Smooth muscle cell (in vitro differentiated cells): ENCODE results near the gene DIS3L. TPM values are rescaled to one million over a fixed set of nuclear protein-coding genes. Genes with fewer than 3 reads are reported as not detected.
"Not testable (repeated sequence)": the region's sequence is repeated elsewhere in the genome, so short reads cannot be mapped to it uniquely, and the experiment has no call there.

Experiments
- DNase-seq: peaks from one replicate; lab custom pipeline; 2025; ENCODE audit not compliant: unreplicated experiment; lab: John Stamatoyannopoulos, UW
- H2AFZ ChIP-seq: fragments of 200-600 bp; sonication (generic); 2 replicates; pipeline ENCODE4 v1.6.0; 2016; ENCODE audit warnings: antibody characterized with exemption, low read depth, mild to moderate bottlenecking
- H3F3A ChIP-seq: fragments of 200-600 bp; sonication (generic); 2 replicates; pipeline ENCODE4 v1.6.0; 2017; ENCODE audit warnings: antibody characterized with exemption, low read depth
- H3K27ac ChIP-seq: fragments of 200-600 bp; sonication (generic); 2 replicates; pipeline ENCODE4 v1.5.1; 2016; ENCODE audit warnings: low read depth, mild to moderate bottlenecking
- H3K27me3 ChIP-seq: fragments of 200-600 bp; sonication (generic); 2 replicates; pipeline ENCODE4 v1.6.1; 2016; ENCODE audit warnings: low read depth, mild to moderate bottlenecking
- H3K36me3 ChIP-seq: fragments of 200-600 bp; sonication (generic); 2 replicates; pipeline ENCODE4 v1.5.1; 2016; ENCODE audit warnings: low read depth
- H3K4me1 ChIP-seq: fragments of 200-600 bp; sonication (generic); 2 replicates; pipeline ENCODE4 v1.5.1; 2016; ENCODE audit warnings: low read depth
- H3K4me2 ChIP-seq: fragments of 200-600 bp; sonication (generic); 2 replicates; pipeline ENCODE4 v1.6.0; 2016; ENCODE audit warnings: mild to moderate bottlenecking
- H3K4me3 ChIP-seq: fragments of 200-600 bp; sonication (generic); 2 replicates; pipeline ENCODE4 v1.5.1; 2016; ENCODE audit warnings: mild to moderate bottlenecking
- H3K79me2 ChIP-seq: fragments of 200-600 bp; sonication (generic); 2 replicates; pipeline ENCODE4 v1.6.0; 2016; ENCODE audit warnings: low read depth, mild to moderate bottlenecking
- H3K9ac ChIP-seq: fragments of 200-600 bp; sonication (generic); 2 replicates; pipeline ENCODE4 v1.6.0; 2016; ENCODE audit warnings: low read depth
- H3K9me3 ChIP-seq: fragments of 200-600 bp; sonication (generic); replicated peaks from 2 replicates; pipeline ENCODE4 v1.5.1; 2016; ENCODE audit warnings: low read depth
- H4K20me1 ChIP-seq: fragments of 200-600 bp; sonication (generic); 2 replicates; pipeline ENCODE4 v1.6.0; 2016; ENCODE audit warnings: low read depth
- CTCF ChIP-seq: fragments of 200-600 bp; sonication (generic); IDR thresholded peaks from 2 replicates; pipeline ENCODE4 v1.5.1; 2017; ENCODE audit warnings: borderline replicate concordance, mild to moderate bottlenecking, antibody characterized with exemption; ENCODE audit not compliant: insufficient read depth, poor library complexity, severe bottlenecking
- WGBS: methylation state at CpG from one replicate; pipeline ENCODE4 v1.1.7; 2016; ENCODE audit warnings: low lambda C conversion rate; 5-methylcytosine and 5-hydroxymethylcytosine counted together
- polyA plus RNA-seq: library from polyadenylated mRNA; unstranded; fragments of >200 nt; fragmentation: Nextera tagmentation; extraction: Ambion mirVana; gene quantifications from 2 replicates; pipeline ENCODE4 v1.2.1, GENCODE V29; 2016
- small RNA-seq: library from RNA; depleted of rRNA; stranded (forward); fragments of <200 nt; gene quantifications from one replicate; pipeline ENCODE3, GENCODE V24; 2014
- total RNA-seq: library from RNA; depleted of rRNA; stranded (reverse); fragments of >200 nt; gene quantifications from 2 replicates; pipeline ENCODE4 v1.2.3, GENCODE V29; 2014

The DIS3L gene
- total and polyA plus RNA-seq, 2 experiments from 2014 or later = 10.5 to 15.2 TPM

- Histone ChIP-seq H3K9me3 (no peaks in the 10 kb centered on the region), H4K20me1 (no peaks in the 10 kb centered on the region), H3K4me1 (no peaks in the 10 kb centered on the region), H3K27me3 (no peaks in the 10 kb centered on the region), H3K79me2 (no peaks in the 10 kb centered on the region), H3F3A (no peaks in the 10 kb centered on the region), H3K4me3 (no peak overlapping the region), H3K27ac (no peak overlapping the region), H3K9ac (no peak overlapping the region), H2AFZ (no peak overlapping the region), H3K36me3 (no peaks in the 10 kb centered on the region), H3K4me2 (no peak overlapping the region)
- 98% methylated on average over 4 of the region's 4 CpGs for whole genome bisulfite sequencing
- no peak for TF ChIP-seq CTCF
- no peak for DNase-seq
Measured at GRCh38 chr15:66374179-66374578, 80.8 kb downstream of the DIS3L start.

GRCh38 chr15:66378814-66379430, 85.6 kb downstream of the DIS3L start:
- no peaks in the 10 kb centered on the region for H3K9me3 ChIP-seq
- H4K20me1 ChIP-seq = no peaks in the 10 kb centered on the region
- H3K4me3 ChIP-seq = no peak overlapping the region
- no peaks in the 10 kb centered on the region for H3K79me2 ChIP-seq
- no peak for DNase-seq
- no peak for TF ChIP-seq CTCF
- H3K9ac ChIP-seq = no peak overlapping the region
- H3F3A ChIP-seq = no peaks in the 10 kb centered on the region
- H3K36me3 ChIP-seq = no peaks in the 10 kb centered on the region
- no peaks in the 10 kb centered on the region for H3K27me3 ChIP-seq
- H2AFZ ChIP-seq = no peak overlapping the region
- H3K4me1 ChIP-seq = no peaks in the 10 kb centered on the region
- no peak overlapping the region for H3K27ac ChIP-seq
- no peak overlapping the region for H3K4me2 ChIP-seq
- WGBS = 87% methylated on average over 7 of the region's 7 CpGs

- H3K27me3 ChIP-seq, H3K9ac ChIP-seq, H3K36me3 ChIP-seq, H3K4me3 ChIP-seq, H2AFZ ChIP-seq, DNase-seq, H3K4me1 ChIP-seq, H3K27ac ChIP-seq, H3F3A ChIP-seq, H3K4me2 ChIP-seq, H3K9me3 ChIP-seq, H3K79me2 ChIP-seq, H4K20me1 ChIP-seq: not testable (repeated sequence)
- WGBS = 100% methylated on average over 2 of the region's 2 CpGs
Measured at GRCh38 chr15:66381376-66381775, 88.0 kb downstream of the DIS3L start.

Small RNA genes within 50 kb of the gene (small RNA-seq; reads per million reads assigned to genes)
- not detected for gene RF00019
- 5.1 reads per million, percentile 64 among the genes with 10 or more reads in this experiment for gene SCARNA14

Other genes starting within 250 kb of the DIS3L start
- gene MEGF11, start 39.8 kb upstream of the DIS3L start, total RNA-seq = not detected in 2 replicates
- gene MEGF11, start 39.8 kb upstream of the DIS3L start, polyA plus RNA-seq = 0.08 and 0.40 TPM in 2 replicates
- 5.7 and 9.9 TPM in 2 replicates for gene TIPIN, start 63.1 kb downstream of the DIS3L start, total RNA-seq
- 7.4 and 9.8 TPM in 2 replicates for gene TIPIN, start 63.1 kb downstream of the DIS3L start, polyA plus RNA-seq
- gene MAP2K1, start 93.3 kb downstream of the DIS3L start, total RNA-seq = 50.4 and 62.2 TPM in 2 replicates
- gene MAP2K1, start 93.3 kb downstream of the DIS3L start, polyA plus RNA-seq = 55.3 and 62.9 TPM in 2 replicates
- gene SNAPC5, start 204.2 kb downstream of the DIS3L start, total RNA-seq = 12.9 and 19.1 TPM in 2 replicates
- 27.0 TPM in 2 replicates for gene SNAPC5, start 204.2 kb downstream of the DIS3L start, polyA plus RNA-seq
- 3,841 and 4,095 TPM in 2 replicates for gene RPL4, start 211.3 kb downstream of the DIS3L start, total RNA-seq
- gene RPL4, start 211.3 kb downstream of the DIS3L start, polyA plus RNA-seq = 732 and 782 TPM in 2 replicates
- 17.9 and 22.5 TPM in 2 replicates for gene ZWILCH, start 211.8 kb downstream of the DIS3L start, total RNA-seq
- gene ZWILCH, start 211.8 kb downstream of the DIS3L start, polyA plus RNA-seq = 17.7 and 22.5 TPM in 2 replicates